ENCODE data around the gene AGBL4. TPM values are rescaled to one million over a fixed set of nuclear protein-coding genes. Genes with fewer than 3 reads are reported as not detected.

The AGBL4 gene
- total and polyA plus RNA-seq, 2 of the 13 experiments (the other 11 are each of a cell fraction or from before 2014, with no cell fraction given) = not detected

DNA sequence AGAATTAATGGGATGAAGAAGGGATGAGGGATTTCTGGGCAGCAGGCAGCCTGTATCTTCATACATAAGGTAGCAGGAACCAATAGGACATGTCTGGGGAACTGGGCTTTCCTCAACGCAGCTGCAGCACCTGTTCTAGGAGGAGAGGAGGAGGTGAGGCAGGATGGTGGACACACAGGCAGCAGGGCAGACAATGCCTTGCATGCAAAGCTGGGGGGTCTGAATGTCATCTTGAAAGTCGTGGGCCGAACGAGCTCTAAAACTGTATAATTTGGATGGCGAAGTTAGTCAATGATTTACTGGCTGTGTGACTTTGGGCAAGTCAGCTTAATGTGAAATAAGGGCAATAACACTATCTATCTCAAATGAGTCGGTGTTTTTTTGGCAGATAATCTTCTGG, 1371.4 kb downstream of the AGBL4 start:
- H3K4me3 ChIP-seq (replicated peaks in 1 of 3; ENCODE audit: insufficient read depth in 1 of 3, low read depth in 2 of 3, low read length in 3 of 3) = no peak overlapping the region
- DNase-seq (ENCODE audit: low spot score) (no peak), ATAC-seq (no peak), FAIRE-seq (no peak)
- BruUV-seq (replicated peaks) = no TSS peak
- H3K79me2 ChIP-seq (ENCODE audit: insufficient read depth, low read length) = no peaks in the 10 kb centered on the region
- WGBS (ENCODE audit: low lambda C conversion rate) = 1% methylated on average over 6 of the region's 6 CpGs
- H3K9me3 ChIP-seq (ENCODE audit: low read length) = no peaks in the 10 kb centered on the region
- no peaks in the 10 kb centered on the region for H4K20me1 ChIP-seq (ENCODE audit: insufficient read depth, low read length)
- no peak overlapping the region for H3K27ac ChIP-seq (ENCODE audit: extremely low read length, insufficient read depth, low read length)
- ChIA-PET CTCF (ENCODE audit: low intra/inter-chr PET ratio, low total read pairs) (no interaction called here), POLR2A (no interaction called here)
- H2AFZ ChIP-seq (ENCODE audit: low read length) = no peak overlapping the region
- intact Hi-C loops (cut with micrococcal nuclease; ENCODE audit: unreplicated experiment) (no loop called here), in situ Hi-C loops (cut with HindIII; ENCODE audit: extremely low pct_ligation_motif_present, low pct_unique_long_range_greater_than_20kb) (no loop called here)
- no peaks in the 10 kb centered on the region for H3K36me3 ChIP-seq (replicated peaks in 1 of 2; ENCODE audit: control insufficient read depth in 1 of 2, insufficient read depth in 2 of 2, low read length in 2 of 2)
- no peaks in the 10 kb centered on the region for H3K4me1 ChIP-seq (ENCODE audit: insufficient read depth, low read length)
- no peaks in the 10 kb centered on the region for H3K27me3 ChIP-seq (ENCODE audit: control insufficient read depth in 1 of 2, insufficient read depth in 2 of 2, low read length in 2 of 2)
- no peak overlapping the region for H3K9ac ChIP-seq (ENCODE audit: insufficient read depth, low read depth, low read length)
- no peak overlapping the region for H3K4me2 ChIP-seq (ENCODE audit: low read depth, low read length)
- no peak for TF ChIP-seq FOXA1 (IDR thresholded peaks at IDR 0.05)
- no peak for TF ChIP-seq FOXA1 (CRISPR knock-in tag; IDR thresholded peaks at IDR 0.05)
- TF ChIP-seq MTA3 (CRISPR knock-in tag; IDR thresholded peaks at IDR 0.05) = no peak
- TF ChIP-seq ZNF746 (CRISPR knock-in tag; IDR thresholded peaks at IDR 0.05) = no peak
- TF ChIP-seq CBX1 (IDR thresholded peaks at IDR 0.05; ENCODE audit: low read depth) = no peak
- TF ChIP-seq, protein P1, sequence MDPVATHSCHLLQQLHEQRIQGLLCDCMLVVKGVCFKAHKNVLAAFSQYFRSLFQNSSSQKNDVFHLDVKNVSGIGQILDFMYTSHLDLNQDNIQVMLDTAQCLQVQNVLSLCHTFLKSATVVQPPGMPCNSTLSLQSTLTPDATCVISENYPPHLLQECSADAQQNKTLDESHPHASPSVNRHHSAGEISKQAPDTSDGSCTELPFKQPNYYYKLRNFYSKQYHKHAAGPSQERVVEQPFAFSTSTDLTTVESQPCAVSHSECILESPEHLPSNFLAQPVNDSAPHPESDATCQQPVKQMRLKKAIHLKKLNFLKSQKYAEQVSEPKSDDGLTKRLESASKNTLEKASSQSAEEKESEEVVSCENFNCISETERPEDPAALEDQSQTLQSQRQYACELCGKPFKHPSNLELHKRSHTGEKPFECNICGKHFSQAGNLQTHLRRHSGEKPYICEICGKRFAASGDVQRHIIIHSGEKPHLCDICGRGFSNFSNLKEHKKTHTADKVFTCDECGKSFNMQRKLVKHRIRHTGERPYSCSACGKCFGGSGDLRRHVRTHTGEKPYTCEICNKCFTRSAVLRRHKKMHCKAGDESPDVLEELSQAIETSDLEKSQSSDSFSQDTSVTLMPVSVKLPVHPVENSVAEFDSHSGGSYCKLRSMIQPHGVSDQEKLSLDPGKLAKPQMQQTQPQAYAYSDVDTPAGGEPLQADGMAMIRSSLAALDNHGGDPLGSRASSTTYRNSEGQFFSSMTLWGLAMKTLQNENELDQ (CRISPR knock-in tag; IDR thresholded peaks at IDR 0.05; ENCODE audit: borderline replicate concordance) = no peak
- TF ChIP-seq ZNF605 (CRISPR knock-in tag; IDR thresholded peaks at IDR 0.05) = no peak
- TF ChIP-seq, protein P2, sequence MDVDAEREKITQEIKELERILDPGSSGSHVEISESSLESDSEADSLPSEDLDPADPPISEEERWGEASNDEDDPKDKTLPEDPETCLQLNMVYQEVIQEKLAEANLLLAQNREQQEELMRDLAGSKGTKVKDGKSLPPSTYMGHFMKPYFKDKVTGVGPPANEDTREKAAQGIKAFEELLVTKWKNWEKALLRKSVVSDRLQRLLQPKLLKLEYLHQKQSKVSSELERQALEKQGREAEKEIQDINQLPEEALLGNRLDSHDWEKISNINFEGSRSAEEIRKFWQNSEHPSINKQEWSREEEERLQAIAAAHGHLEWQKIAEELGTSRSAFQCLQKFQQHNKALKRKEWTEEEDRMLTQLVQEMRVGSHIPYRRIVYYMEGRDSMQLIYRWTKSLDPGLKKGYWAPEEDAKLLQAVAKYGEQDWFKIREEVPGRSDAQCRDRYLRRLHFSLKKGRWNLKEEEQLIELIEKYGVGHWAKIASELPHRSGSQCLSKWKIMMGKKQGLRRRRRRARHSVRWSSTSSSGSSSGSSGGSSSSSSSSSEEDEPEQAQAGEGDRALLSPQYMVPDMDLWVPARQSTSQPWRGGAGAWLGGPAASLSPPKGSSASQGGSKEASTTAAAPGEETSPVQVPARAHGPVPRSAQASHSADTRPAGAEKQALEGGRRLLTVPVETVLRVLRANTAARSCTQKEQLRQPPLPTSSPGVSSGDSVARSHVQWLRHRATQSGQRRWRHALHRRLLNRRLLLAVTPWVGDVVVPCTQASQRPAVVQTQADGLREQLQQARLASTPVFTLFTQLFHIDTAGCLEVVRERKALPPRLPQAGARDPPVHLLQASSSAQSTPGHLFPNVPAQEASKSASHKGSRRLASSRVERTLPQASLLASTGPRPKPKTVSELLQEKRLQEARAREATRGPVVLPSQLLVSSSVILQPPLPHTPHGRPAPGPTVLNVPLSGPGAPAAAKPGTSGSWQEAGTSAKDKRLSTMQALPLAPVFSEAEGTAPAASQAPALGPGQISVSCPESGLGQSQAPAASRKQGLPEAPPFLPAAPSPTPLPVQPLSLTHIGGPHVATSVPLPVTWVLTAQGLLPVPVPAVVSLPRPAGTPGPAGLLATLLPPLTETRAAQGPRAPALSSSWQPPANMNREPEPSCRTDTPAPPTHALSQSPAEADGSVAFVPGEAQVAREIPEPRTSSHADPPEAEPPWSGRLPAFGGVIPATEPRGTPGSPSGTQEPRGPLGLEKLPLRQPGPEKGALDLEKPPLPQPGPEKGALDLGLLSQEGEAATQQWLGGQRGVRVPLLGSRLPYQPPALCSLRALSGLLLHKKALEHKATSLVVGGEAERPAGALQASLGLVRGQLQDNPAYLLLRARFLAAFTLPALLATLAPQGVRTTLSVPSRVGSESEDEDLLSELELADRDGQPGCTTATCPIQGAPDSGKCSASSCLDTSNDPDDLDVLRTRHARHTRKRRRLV (CRISPR knock-in tag; IDR thresholded peaks at IDR 0.05) = no peak
- no peak for TF ChIP-seq TAF15 (IDR thresholded peaks at IDR 0.05; ENCODE audit: low read depth, low read length, poor library complexity, severe bottlenecking)
- no peak for TF ChIP-seq SMARCE1 (IDR thresholded peaks at IDR 0.05; ENCODE audit: borderline replicate concordance)
- TF ChIP-seq, protein P3, sequence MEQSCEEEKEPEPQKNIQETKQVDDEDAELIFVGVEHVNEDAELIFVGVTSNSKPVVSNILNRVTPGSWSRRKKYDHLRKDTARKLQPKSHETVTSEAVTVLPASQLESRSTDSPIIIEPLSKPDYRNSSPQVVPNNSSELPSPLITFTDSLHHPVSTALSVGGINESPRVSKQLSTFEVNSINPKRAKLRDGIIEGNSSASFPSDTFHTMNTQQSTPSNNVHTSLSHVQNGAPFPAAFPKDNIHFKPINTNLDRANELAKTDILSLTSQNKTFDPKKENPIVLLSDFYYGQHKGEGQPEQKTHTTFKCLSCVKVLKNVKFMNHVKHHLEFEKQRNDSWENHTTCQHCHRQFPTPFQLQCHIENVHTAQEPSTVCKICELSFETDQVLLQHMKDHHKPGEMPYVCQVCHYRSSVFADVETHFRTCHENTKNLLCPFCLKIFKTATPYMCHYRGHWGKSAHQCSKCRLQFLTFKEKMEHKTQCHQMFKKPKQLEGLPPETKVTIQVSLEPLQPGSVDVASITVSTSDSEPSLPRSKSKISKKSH (CRISPR knock-in tag; IDR thresholded peaks at IDR 0.05; ENCODE audit: borderline replicate concordance) = no peak
- TF ChIP-seq ZNF577 (CRISPR knock-in tag; IDR thresholded peaks at IDR 0.05; ENCODE audit: borderline replicate concordance, low read depth) = no peak
